ENCODE data around the gene AFM.

The AFM gene

GRCh38 chr4:73440653-73441052 is 40.9 kb upstream of the AFM start:
- no peaks in the 10 kb centered on the region for H3K79me2 ChIP-seq (ENCODE audit: insufficient read depth, low read length)
- no peak overlapping the region for H3K4me2 ChIP-seq (ENCODE audit: low read depth, low read length, poor library complexity, severe bottlenecking)
- H3K36me3 ChIP-seq (ENCODE audit: insufficient read depth, low read length) = no peaks in the 10 kb centered on the region
- TF ChIP-seq EZH2phosphoT487 (IDR thresholded peaks at IDR 0.05; ENCODE audit: borderline replicate concordance) (no peak), CTCF (conservative IDR thresholded peaks at IDR 0.05; ENCODE audit: low read length) (no peak)
- no peaks in the 10 kb centered on the region for H3K9me2 ChIP-seq (replicated peaks; ENCODE audit: low read depth, low read length)
- H3K9me3 ChIP-seq (ENCODE audit: insufficient read depth, low read depth, low read length) = no peaks in the 10 kb centered on the region
- H3K27me3 ChIP-seq (ENCODE audit: insufficient read depth, low read length, poor library complexity, severe bottlenecking) = no peaks in the 10 kb centered on the region
- H3K4me3 ChIP-seq (ENCODE audit: low read length, poor library complexity, severe bottlenecking) = no peak overlapping the region
- no peaks in the 10 kb centered on the region for H3F3A ChIP-seq (ENCODE audit: low read depth)
- no peak overlapping the region for H3K9ac ChIP-seq (ENCODE audit: low read depth, low read length, poor library complexity, severe bottlenecking)
- H4K20me1 ChIP-seq (ENCODE audit: insufficient read depth, low read length, poor library complexity, severe bottlenecking) = no peaks in the 10 kb centered on the region
- H2AFZ ChIP-seq (ENCODE audit: low read length) = no peak overlapping the region
- no peaks in the 10 kb centered on the region for H3K4me1 ChIP-seq (ENCODE audit: insufficient read depth, low read length, poor library complexity, severe bottlenecking)

- no peaks in the 10 kb centered on the region for H3K27me3 ChIP-seq (ENCODE audit: insufficient read depth, low read length, poor library complexity, severe bottlenecking)
- H3K36me3 ChIP-seq (ENCODE audit: insufficient read depth, low read length) = no peaks in the 10 kb centered on the region
- H3K9me3 ChIP-seq (ENCODE audit: insufficient read depth, low read depth, low read length) = no peaks in the 10 kb centered on the region
- H2AFZ ChIP-seq (ENCODE audit: low read length) = no peak overlapping the region
- H3K4me3 ChIP-seq (ENCODE audit: low read length, poor library complexity, severe bottlenecking) = no peak overlapping the region
- H4K20me1 ChIP-seq (ENCODE audit: insufficient read depth, low read length, poor library complexity, severe bottlenecking) = no peaks in the 10 kb centered on the region
- H3K4me2 ChIP-seq (ENCODE audit: low read depth, low read length, poor library complexity, severe bottlenecking) = no peak overlapping the region
- TF ChIP-seq CTCF (conservative IDR thresholded peaks at IDR 0.05; ENCODE audit: low read length) (no peak), EZH2phosphoT487 (IDR thresholded peaks at IDR 0.05; ENCODE audit: borderline replicate concordance) (no peak)
- H3K79me2 ChIP-seq (ENCODE audit: insufficient read depth, low read length) = no peaks in the 10 kb centered on the region
- no peak overlapping the region for H3K9ac ChIP-seq (ENCODE audit: low read depth, low read length, poor library complexity, severe bottlenecking)
- no peaks in the 10 kb centered on the region for H3F3A ChIP-seq (ENCODE audit: low read depth)
- no peaks in the 10 kb centered on the region for H3K9me2 ChIP-seq (replicated peaks; ENCODE audit: low read depth, low read length)
- H3K4me1 ChIP-seq (ENCODE audit: insufficient read depth, low read length, poor library complexity, severe bottlenecking) = no peaks in the 10 kb centered on the region
Measured at GRCh38 chr4:73442275-73442674, 39.3 kb upstream of the AFM start.

- Histone ChIP-seq H3K4me2 (ENCODE audit: low read depth, low read length, poor library complexity, severe bottlenecking) (no peak overlapping the region), H3K79me2 (ENCODE audit: insufficient read depth, low read length) (no peaks in the 10 kb centered on the region)
- no peak for TF ChIP-seq EZH2phosphoT487 (IDR thresholded peaks at IDR 0.05; ENCODE audit: borderline replicate concordance)
- no peak for TF ChIP-seq CTCF (conservative IDR thresholded peaks at IDR 0.05; ENCODE audit: low read length)
Measured at GRCh38 chr4:73443224-73443623, 38.3 kb upstream of the AFM start.

More at GRCh38 chr4:73443224-73443623, 38.3 kb upstream of the AFM start:
- Histone ChIP-seq H2AFZ (ENCODE audit: low read length) (0 out of 2 replicates have a peak overlapping the region, but pooled peaks have one; percentile 19), H3K9me2 (replicated peaks; ENCODE audit: low read depth, low read length) (no peaks in the 10 kb centered on the region), H3K27me3 (ENCODE audit: insufficient read depth, low read length, poor library complexity, severe bottlenecking) (no peaks in the 10 kb centered on the region), H3K9ac (ENCODE audit: low read depth, low read length, poor library complexity, severe bottlenecking) (no peak overlapping the region), H3K9me3 (ENCODE audit: insufficient read depth, low read depth, low read length) (no peaks in the 10 kb centered on the region), H3K4me1 (ENCODE audit: insufficient read depth, low read length, poor library complexity, severe bottlenecking) (no peaks in the 10 kb centered on the region), H3K4me3 (ENCODE audit: low read length, poor library complexity, severe bottlenecking) (no peak overlapping the region), H3K36me3 (ENCODE audit: insufficient read depth, low read length) (no peaks in the 10 kb centered on the region), H3F3A (ENCODE audit: low read depth) (no peaks in the 10 kb centered on the region), H4K20me1 (ENCODE audit: insufficient read depth, low read length, poor library complexity, severe bottlenecking) (no peaks in the 10 kb centered on the region)

All from Loucy (cell line).